WTC11 (cell line): ENCODE measurements around the gene CCDC60. TPM values are rescaled to one million over a fixed set of nuclear protein-coding genes. Genes with fewer than 3 reads are reported as not detected.

ENCODE experiments used
- ATAC-seq: fragments of 200-7000 bp; cut with Tn5 transposase; 2 replicates; pipeline ENCODE4 v1.10.0; 2021; ENCODE audit warnings: mild to moderate bottlenecking, moderate library complexity
- CTCF ChIA-PET: fragments of 300-600 bp; sonication (Branson Sonifier 250); formaldehyde crosslinking; loops from one replicate; lab custom pipeline; 2021; ENCODE audit warnings: antibody characterized with exemption; lab: Charles Lee
- POLR2A ChIA-PET: fragments of 350-600 bp; sonication (Branson Sonifier 250); formaldehyde crosslinking; loops from one replicate; lab custom pipeline; 2021; ENCODE audit warnings: antibody characterized with exemption; lab: Charles Lee
- DNase-seq: peaks from one replicate; pipeline ENCODE4 v3.0.0; 2021; ENCODE audit warnings: low spot score
- H3K27ac Mint-ChIP-seq: 2 replicates; pipeline ENCODE4 v1.8.0; 2021; ENCODE audit warnings: mixed read lengths
- H3K27me3 Mint-ChIP-seq: 2 replicates; pipeline ENCODE4 v1.8.0; 2021; ENCODE audit warnings: low read depth, mild to moderate bottlenecking, moderate library complexity, mixed read lengths
- H3K36me3 Mint-ChIP-seq: 2 replicates; pipeline ENCODE4 v1.8.0; 2021; ENCODE audit warnings: mixed read lengths
- H3K4me1 Mint-ChIP-seq: 2 replicates; pipeline ENCODE4 v1.8.0; 2022; ENCODE audit warnings: mixed read lengths
- H3K4me3 Mint-ChIP-seq: 2 replicates; pipeline ENCODE4 v1.8.0; 2021; ENCODE audit warnings: mild to moderate bottlenecking, moderate library complexity, mixed read lengths
- H3K9me3 Mint-ChIP-seq: 2 replicates; pipeline ENCODE4 v1.8.0; 2021; ENCODE audit warnings: mixed read lengths
- CREB1 ChIP-seq: sonication (generic); formaldehyde crosslinking; IDR thresholded peaks from 2 replicates; pipeline ENCODE4 v1.8.0; 2023; ENCODE audit warnings: mild to moderate bottlenecking, missing genetic modification reagents
- SP1 ChIP-seq: sonication (generic); formaldehyde crosslinking; conservative IDR thresholded peaks from 2 replicates; pipeline ENCODE4 v1.8.1; 2022; ENCODE audit warnings: missing genetic modification reagents
- TCF7 ChIP-seq: sonication (generic); formaldehyde crosslinking; IDR thresholded peaks from 2 replicates; pipeline ENCODE4 v1.8.0; 2022; ENCODE audit warnings: mild to moderate bottlenecking, low read depth, missing genetic modification reagents, moderate library complexity
- total RNA-seq: library from RNA; stranded (reverse); gene quantifications from 3 replicates; pipeline ENCODE4 v1.2.3, GENCODE V29; 2021
- TF ChIP-seq, protein P1 (sequence below): sonication (generic); formaldehyde crosslinking; IDR thresholded peaks from 2 replicates; pipeline ENCODE4 v1.8.0; 2022; ENCODE audit warnings: missing genetic modification reagents
- TF ChIP-seq, protein P2 (sequence below): fragments of 250-450 bp; sonication (Bioruptor Pico); IDR thresholded peaks from 2 replicates; pipeline ENCODE4 v1.9.0; 2021; ENCODE audit warnings: mild to moderate bottlenecking, borderline replicate concordance
- TF ChIP-seq, protein P3 (sequence below): sonication (generic); formaldehyde crosslinking; IDR thresholded peaks from 2 replicates; pipeline ENCODE4 v1.8.1; 2023; ENCODE audit warnings: mild to moderate bottlenecking, missing genetic modification reagents, moderate library complexity
- TF ChIP-seq, protein P4 (sequence below): sonication (generic); formaldehyde crosslinking; IDR thresholded peaks from 2 replicates; pipeline ENCODE4 v1.8.1; 2022; ENCODE audit warnings: mild to moderate bottlenecking, moderate library complexity, missing genetic modification reagents
- TF ChIP-seq, protein P5 (sequence below): sonication (generic); formaldehyde crosslinking; IDR thresholded peaks from 2 replicates; pipeline ENCODE4 v1.8.1; 2022; ENCODE audit warnings: missing genetic modification reagents, borderline replicate concordance
- TF ChIP-seq, protein P6 (sequence below): sonication (generic); formaldehyde crosslinking; IDR thresholded peaks from 2 replicates; pipeline ENCODE4 v1.8.1; 2023; ENCODE audit warnings: mild to moderate bottlenecking, moderate library complexity, missing genetic modification reagents
- TF ChIP-seq, protein P7 (sequence below): fragments of 250-450 bp; sonication (Bioruptor Pico); IDR thresholded peaks from 2 replicates; pipeline ENCODE4 v1.9.0; 2021; ENCODE audit warnings: moderate library complexity, mild to moderate bottlenecking, inconsistent platforms, borderline replicate concordance

Gene CCDC60
- total RNA-seq, 1 experiment from 2014 or later: 1.1 TPM

DNA sequence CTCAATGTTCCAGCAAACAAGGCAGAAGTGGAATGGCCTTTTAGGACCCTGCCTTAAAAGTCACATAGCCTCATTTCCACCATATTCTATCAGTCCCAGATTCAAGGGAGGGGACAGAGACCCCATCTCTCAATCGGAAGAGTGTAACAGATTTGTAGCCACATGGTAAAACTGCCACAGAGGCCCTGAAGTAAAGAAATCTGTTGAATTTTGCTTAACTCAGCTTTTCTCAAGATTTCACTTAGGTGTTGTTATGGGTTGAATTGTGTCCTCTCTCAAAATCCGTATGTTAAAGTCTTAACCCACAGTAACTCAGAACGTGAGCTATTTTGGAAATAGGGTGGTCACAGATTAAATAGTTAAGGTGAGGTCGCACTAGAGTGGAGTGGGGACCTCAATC, 22.7 kb upstream of the CCDC60 start (continued):
- TF ChIP-seq, protein P1, sequence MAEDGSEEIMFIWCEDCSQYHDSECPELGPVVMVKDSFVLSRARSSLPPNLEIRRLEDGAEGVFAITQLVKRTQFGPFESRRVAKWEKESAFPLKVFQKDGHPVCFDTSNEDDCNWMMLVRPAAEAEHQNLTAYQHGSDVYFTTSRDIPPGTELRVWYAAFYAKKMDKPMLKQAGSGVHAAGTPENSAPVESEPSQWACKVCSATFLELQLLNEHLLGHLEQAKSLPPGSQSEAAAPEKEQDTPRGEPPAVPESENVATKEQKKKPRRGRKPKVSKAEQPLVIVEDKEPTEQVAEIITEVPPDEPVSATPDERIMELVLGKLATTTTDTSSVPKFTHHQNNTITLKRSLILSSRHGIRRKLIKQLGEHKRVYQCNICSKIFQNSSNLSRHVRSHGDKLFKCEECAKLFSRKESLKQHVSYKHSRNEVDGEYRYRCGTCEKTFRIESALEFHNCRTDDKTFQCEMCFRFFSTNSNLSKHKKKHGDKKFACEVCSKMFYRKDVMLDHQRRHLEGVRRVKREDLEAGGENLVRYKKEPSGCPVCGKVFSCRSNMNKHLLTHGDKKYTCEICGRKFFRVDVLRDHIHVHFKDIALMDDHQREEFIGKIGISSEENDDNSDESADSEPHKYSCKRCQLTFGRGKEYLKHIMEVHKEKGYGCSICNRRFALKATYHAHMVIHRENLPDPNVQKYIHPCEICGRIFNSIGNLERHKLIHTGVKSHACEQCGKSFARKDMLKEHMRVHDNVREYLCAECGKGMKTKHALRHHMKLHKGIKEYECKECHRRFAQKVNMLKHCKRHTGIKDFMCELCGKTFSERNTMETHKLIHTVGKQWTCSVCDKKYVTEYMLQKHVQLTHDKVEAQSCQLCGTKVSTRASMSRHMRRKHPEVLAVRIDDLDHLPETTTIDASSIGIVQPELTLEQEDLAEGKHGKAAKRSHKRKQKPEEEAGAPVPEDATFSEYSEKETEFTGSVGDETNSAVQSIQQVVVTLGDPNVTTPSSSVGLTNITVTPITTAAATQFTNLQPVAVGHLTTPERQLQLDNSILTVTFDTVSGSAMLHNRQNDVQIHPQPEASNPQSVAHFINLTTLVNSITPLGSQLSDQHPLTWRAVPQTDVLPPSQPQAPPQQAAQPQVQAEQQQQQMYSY: no peak
- TF ChIP-seq, protein P2, sequence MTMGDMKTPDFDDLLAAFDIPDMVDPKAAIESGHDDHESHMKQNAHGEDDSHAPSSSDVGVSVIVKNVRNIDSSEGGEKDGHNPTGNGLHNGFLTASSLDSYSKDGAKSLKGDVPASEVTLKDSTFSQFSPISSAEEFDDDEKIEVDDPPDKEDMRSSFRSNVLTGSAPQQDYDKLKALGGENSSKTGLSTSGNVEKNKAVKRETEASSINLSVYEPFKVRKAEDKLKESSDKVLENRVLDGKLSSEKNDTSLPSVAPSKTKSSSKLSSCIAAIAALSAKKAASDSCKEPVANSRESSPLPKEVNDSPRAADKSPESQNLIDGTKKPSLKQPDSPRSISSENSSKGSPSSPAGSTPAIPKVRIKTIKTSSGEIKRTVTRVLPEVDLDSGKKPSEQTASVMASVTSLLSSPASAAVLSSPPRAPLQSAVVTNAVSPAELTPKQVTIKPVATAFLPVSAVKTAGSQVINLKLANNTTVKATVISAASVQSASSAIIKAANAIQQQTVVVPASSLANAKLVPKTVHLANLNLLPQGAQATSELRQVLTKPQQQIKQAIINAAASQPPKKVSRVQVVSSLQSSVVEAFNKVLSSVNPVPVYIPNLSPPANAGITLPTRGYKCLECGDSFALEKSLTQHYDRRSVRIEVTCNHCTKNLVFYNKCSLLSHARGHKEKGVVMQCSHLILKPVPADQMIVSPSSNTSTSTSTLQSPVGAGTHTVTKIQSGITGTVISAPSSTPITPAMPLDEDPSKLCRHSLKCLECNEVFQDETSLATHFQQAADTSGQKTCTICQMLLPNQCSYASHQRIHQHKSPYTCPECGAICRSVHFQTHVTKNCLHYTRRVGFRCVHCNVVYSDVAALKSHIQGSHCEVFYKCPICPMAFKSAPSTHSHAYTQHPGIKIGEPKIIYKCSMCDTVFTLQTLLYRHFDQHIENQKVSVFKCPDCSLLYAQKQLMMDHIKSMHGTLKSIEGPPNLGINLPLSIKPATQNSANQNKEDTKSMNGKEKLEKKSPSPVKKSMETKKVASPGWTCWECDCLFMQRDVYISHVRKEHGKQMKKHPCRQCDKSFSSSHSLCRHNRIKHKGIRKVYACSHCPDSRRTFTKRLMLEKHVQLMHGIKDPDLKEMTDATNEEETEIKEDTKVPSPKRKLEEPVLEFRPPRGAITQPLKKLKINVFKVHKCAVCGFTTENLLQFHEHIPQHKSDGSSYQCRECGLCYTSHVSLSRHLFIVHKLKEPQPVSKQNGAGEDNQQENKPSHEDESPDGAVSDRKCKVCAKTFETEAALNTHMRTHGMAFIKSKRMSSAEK: no peak
- TF ChIP-seq, protein P3, sequence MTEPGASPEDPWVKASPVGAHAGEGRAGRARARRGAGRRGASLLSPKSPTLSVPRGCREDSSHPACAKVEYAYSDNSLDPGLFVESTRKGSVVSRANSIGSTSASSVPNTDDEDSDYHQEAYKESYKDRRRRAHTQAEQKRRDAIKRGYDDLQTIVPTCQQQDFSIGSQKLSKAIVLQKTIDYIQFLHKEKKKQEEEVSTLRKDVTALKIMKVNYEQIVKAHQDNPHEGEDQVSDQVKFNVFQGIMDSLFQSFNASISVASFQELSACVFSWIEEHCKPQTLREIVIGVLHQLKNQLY (CRISPR knock-in tag): no peak
- TF ChIP-seq, protein P4, sequence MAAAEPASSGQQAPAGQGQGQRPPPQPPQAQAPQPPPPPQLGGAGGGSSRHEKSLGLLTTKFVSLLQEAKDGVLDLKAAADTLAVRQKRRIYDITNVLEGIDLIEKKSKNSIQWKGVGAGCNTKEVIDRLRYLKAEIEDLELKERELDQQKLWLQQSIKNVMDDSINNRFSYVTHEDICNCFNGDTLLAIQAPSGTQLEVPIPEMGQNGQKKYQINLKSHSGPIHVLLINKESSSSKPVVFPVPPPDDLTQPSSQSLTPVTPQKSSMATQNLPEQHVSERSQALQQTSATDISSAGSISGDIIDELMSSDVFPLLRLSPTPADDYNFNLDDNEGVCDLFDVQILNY (CRISPR knock-in tag): no peak

DNA sequence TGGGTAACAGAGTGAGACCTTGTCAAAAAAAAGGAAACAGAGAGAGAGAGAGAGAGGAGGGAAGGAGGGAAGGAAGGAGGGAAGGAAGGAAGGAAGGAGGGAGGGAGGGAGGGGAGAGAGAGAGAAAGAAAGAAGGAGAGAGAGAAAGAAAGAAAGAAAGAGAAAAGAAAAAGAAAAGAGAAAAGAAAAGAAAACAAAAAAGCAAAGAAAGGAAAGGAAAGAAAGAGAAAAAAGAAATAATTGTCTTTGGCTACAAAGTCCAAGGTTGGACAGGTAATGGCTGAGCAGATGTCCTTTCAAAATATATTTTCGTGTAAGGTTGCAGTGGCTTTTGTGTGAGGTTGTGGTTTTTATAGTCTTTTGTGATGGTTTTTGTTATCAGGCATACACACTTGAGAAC, 21.6 kb upstream of the CCDC60 start:
- peaks cover 3% of the 10 kb centered on the region for H3K36me3 Mint-ChIP-seq
- POLR2A ChIA-PET: no interaction called here
- TF ChIP-seq, protein P1: no peak
- TF ChIP-seq, protein P5, sequence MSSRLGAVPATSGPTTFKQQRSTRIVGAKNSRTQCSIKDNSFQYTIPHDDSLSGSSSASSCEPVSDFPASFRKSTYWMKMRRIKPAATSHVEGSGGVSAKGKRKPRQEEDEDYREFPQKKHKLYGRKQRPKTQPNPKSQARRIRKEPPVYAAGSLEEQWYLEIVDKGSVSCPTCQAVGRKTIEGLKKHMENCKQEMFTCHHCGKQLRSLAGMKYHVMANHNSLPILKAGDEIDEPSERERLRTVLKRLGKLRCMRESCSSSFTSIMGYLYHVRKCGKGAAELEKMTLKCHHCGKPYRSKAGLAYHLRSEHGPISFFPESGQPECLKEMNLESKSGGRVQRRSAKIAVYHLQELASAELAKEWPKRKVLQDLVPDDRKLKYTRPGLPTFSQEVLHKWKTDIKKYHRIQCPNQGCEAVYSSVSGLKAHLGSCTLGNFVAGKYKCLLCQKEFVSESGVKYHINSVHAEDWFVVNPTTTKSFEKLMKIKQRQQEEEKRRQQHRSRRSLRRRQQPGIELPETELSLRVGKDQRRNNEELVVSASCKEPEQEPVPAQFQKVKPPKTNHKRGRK: 0 out of 2 replicates have a peak, but pooled peaks have one; percentile 66
- TF ChIP-seq, protein P6, sequence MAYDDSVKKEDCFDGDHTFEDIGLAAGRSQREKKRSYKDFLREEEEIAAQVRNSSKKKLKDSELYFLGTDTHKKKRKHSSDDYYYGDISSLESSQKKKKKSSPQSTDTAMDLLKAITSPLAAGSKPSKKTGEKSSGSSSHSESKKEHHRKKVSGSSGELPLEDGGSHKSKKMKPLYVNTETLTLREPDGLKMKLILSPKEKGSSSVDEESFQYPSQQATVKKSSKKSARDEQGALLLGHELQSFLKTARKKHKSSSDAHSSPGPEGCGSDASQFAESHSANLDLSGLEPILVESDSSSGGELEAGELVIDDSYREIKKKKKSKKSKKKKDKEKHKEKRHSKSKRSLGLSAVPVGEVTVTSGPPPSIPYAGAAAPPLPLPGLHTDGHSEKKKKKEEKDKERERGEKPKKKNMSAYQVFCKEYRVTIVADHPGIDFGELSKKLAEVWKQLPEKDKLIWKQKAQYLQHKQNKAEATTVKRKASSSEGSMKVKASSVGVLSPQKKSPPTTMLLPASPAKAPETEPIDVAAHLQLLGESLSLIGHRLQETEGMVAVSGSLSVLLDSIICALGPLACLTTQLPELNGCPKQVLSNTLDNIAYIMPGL: no peak
- TF ChIP-seq CREB1 (CRISPR knock-in tag) (no peak), TCF7 (no peak), SP1 (CRISPR knock-in tag) (no peak)
- TF ChIP-seq, protein P7, sequence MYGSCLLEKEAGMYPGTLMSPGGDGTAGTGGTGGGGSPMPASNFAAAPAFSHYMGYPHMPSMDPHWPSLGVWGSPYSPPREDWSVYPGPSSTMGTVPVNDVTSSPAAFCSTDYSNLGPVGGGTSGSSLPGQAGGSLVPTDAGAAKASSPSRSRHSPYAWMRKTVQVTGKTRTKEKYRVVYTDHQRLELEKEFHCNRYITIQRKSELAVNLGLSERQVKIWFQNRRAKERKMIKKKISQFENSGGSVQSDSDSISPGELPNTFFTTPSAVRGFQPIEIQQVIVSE (CRISPR knock-in tag): no peak
- CTCF ChIA-PET: interaction anchor here (1.0 to 1.5 kb wide), 4 partner anchors 13 to 330 kb away, joined by 3 to 6 read pairs (median 3); no protein-coding TSS in a partner anchor
- peaks cover 31% of the 10 kb centered on the region for H3K4me1 Mint-ChIP-seq
- H3K27me3 Mint-ChIP-seq: peaks cover 5% of the 10 kb centered on the region
- ATAC-seq: no peak
- H3K27ac Mint-ChIP-seq: no peak overlapping the region
- DNase-seq: no peak
- peaks cover 12% of the 10 kb centered on the region for H3K9me3 Mint-ChIP-seq
- no peak overlapping the region for H3K4me3 Mint-ChIP-seq
